K562 (cell line): ENCODE results near the gene SAE1. TPM values are rescaled to one million over a fixed set of nuclear protein-coding genes. Genes with fewer than 3 reads are reported as not detected.

Experiments
- ASH1L ChIP-seq: fragments of 450-650 bp; IDR thresholded peaks from 2 replicates; pipeline ENCODE4 v1.6.1; 2018; ENCODE audit warnings: borderline replicate concordance, mild to moderate bottlenecking, low read depth; ENCODE audit not compliant: partially characterized antibody
- CBX3 ChIP-seq, 2 experiments: IDR thresholded peaks; 1 replicate in 1 of 2; 2 replicates in 1 of 2; pipeline ENCODE4 v1.6.1; 2012; ENCODE audit warnings: inconsistent platforms in 2 of 2, low read length in 2 of 2, borderline replicate concordance in 1 of 2, control low read depth in 1 of 2
- E2F5 ChIP-seq: sonication (generic); formaldehyde crosslinking; IDR thresholded peaks from 2 replicates; pipeline ENCODE4 v1.8.0; 2022; ENCODE audit warnings: mild to moderate bottlenecking, missing genetic modification reagents
- GATA2 ChIP-seq: sonication (generic); formaldehyde crosslinking; IDR thresholded peaks from 2 replicates; pipeline ENCODE4 v1.4.0; 2020; ENCODE audit warnings: mild to moderate bottlenecking, missing genetic modification reagents
- JUN ChIP-seq, 2 experiments: sonication (generic) in 1 of 2; formaldehyde crosslinking in 1 of 2; IDR thresholded peaks; 2 replicates each; pipeline versions ENCODE4 v1.6.1 to v1.8.0; 2012 to 2022; ENCODE audit warnings: borderline replicate concordance in 2 of 2, mild to moderate bottlenecking in 2 of 2, improper control_type of control experiment in 1 of 2, low read depth in 1 of 2, low read length in 1 of 2, missing genetic modification reagents in 1 of 2
- NFATC3 ChIP-seq: fragments of 450-650 bp; IDR thresholded peaks from 2 replicates; pipeline ENCODE4 v1.6.1; 2017; ENCODE audit warnings: mild to moderate bottlenecking
- NR3C1 ChIP-seq: sonication (generic); formaldehyde crosslinking; IDR thresholded peaks from 2 replicates; pipeline ENCODE4 v1.8.1; 2022; ENCODE audit warnings: missing genetic modification reagents
- NUFIP1 ChIP-seq: fragments of 450-650 bp; IDR thresholded peaks from 2 replicates; pipeline ENCODE4 v1.6.1; 2018; ENCODE audit not compliant: partially characterized antibody
- RB1 ChIP-seq: fragments of 450-650 bp; IDR thresholded peaks from 2 replicates; pipeline ENCODE4 v1.6.1; 2017; ENCODE audit warnings: low read depth, mild to moderate bottlenecking
- STAT5A ChIP-seq: IDR thresholded peaks from 2 replicates; pipeline ENCODE4 v1.6.1; 2012; ENCODE audit warnings: low read length, inconsistent platforms, borderline replicate concordance
- USF2 ChIP-seq: sonication (generic); formaldehyde crosslinking; IDR thresholded peaks from 2 replicates; pipeline ENCODE4 v1.5.0; 2020; ENCODE audit warnings: missing genetic modification reagents
- ZNF583 ChIP-seq: fragments of 250-450 bp; sonication (Bioruptor Pico); IDR thresholded peaks from 2 replicates; pipeline ENCODE4 v1.4.0; 2020
- ZNF764 ChIP-seq: fragments of 250-450 bp; sonication (Bioruptor Pico); IDR thresholded peaks from 2 replicates; pipeline ENCODE4 v1.4.0; 2020; ENCODE audit warnings: low read depth, mild to moderate bottlenecking, moderate library complexity
- ZNF785 ChIP-seq: fragments of 250-450 bp; sonication (Bioruptor Pico); IDR thresholded peaks from 2 replicates; pipeline ENCODE4 v1.4.0; 2020; ENCODE audit warnings: mild to moderate bottlenecking
- ZSCAN29 ChIP-seq: fragments of 450-650 bp; IDR thresholded peaks from 2 replicates; pipeline ENCODE4 v1.6.1; 2017
- polyA plus RNA-seq, 8 experiments: library from polyadenylated mRNA; depleted of rRNA in 4 of 8; stranded (reverse) in 5 of 8; unstranded in 3 of 8; fragments of >200 nt; fragmentation: Nextera tagmentation in 2 of 8; fragmentation: Illumina TruSeq in 1 of 8; extraction: Ambion mirVana in 2 of 8; extraction: Trizol in 1 of 8; gene quantifications; 2 replicates each; pipeline versions ENCODE4 v1.2.1 to v1.2.3, GENCODE V29; 2011 to 2014; ENCODE audit warnings: inconsistent platforms in 1 of 8, missing spikeins in 1 of 8
- total RNA-seq, 7 experiments: library from RNA; depleted of rRNA in 6 of 7; stranded (reverse); fragments of >200 nt in 6 of 7; fragmentation: Illumina TruSeq in 2 of 7; extraction: Trizol in 2 of 7; gene quantifications; 2 replicates each; pipeline versions ENCODE4 v1.2.1 to v1.2.3, GENCODE V29; 2011 to 2021; ENCODE audit warnings: low replicate concordance in 1 of 7
- TF ChIP-seq, protein P1 (sequence below): IDR thresholded peaks from 2 replicates; pipeline ENCODE4 v1.6.1; 2016; ENCODE audit warnings: missing genetic modification characterization, missing compliant biosample characterization
- TF ChIP-seq, protein P2 (sequence below): fragments of 200-400 bp; formaldehyde crosslinking; IDR thresholded peaks from 2 replicates; pipeline ENCODE4 v1.6.1; 2017; ENCODE audit warnings: mild to moderate bottlenecking, low read depth, low read length, moderate library complexity

The SAE1 gene
- total and polyA plus RNA-seq, 9 of the 15 experiments (the other 6 are each of a cell fraction or from before 2014, with no cell fraction given): 82.8 to 299 (median 217) TPM

GRCh38 chr19:47225746-47226425 is 95.3 kb downstream of the SAE1 start (continued):
- TF ChIP-seq, protein P1, sequence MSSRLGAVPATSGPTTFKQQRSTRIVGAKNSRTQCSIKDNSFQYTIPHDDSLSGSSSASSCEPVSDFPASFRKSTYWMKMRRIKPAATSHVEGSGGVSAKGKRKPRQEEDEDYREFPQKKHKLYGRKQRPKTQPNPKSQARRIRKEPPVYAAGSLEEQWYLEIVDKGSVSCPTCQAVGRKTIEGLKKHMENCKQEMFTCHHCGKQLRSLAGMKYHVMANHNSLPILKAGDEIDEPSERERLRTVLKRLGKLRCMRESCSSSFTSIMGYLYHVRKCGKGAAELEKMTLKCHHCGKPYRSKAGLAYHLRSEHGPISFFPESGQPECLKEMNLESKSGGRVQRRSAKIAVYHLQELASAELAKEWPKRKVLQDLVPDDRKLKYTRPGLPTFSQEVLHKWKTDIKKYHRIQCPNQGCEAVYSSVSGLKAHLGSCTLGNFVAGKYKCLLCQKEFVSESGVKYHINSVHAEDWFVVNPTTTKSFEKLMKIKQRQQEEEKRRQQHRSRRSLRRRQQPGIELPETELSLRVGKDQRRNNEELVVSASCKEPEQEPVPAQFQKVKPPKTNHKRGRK: no peak
- peak; percentile 90; the same call in 1 of the 2 replicates for TF ChIP-seq RB1
- TF ChIP-seq NUFIP1: no peak
- TF ChIP-seq ZNF764 (CRISPR knock-in tag): no peak
- TF ChIP-seq NFATC3: no peak
- TF ChIP-seq, protein P2, sequence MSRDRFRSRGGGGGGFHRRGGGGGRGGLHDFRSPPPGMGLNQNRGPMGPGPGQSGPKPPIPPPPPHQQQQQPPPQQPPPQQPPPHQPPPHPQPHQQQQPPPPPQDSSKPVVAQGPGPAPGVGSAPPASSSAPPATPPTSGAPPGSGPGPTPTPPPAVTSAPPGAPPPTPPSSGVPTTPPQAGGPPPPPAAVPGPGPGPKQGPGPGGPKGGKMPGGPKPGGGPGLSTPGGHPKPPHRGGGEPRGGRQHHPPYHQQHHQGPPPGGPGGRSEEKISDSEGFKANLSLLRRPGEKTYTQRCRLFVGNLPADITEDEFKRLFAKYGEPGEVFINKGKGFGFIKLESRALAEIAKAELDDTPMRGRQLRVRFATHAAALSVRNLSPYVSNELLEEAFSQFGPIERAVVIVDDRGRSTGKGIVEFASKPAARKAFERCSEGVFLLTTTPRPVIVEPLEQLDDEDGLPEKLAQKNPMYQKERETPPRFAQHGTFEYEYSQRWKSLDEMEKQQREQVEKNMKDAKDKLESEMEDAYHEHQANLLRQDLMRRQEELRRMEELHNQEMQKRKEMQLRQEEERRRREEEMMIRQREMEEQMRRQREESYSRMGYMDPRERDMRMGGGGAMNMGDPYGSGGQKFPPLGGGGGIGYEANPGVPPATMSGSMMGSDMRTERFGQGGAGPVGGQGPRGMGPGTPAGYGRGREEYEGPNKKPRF: no peak
- TF ChIP-seq STAT5A: no peak; the same call in 1 of the 2 replicates
- TF ChIP-seq NR3C1 (CRISPR knock-in tag): no peak
- TF ChIP-seq JUN (IDR thresholded peaks at IDR 0.05; ENCODE audit: borderline replicate concordance, low read depth, low read length): peak; percentile 92
- peak; percentile 77; the same call in 1 of the 2 replicates for TF ChIP-seq JUN (CRISPR knock-in tag; IDR thresholded peaks at IDR 0.05; ENCODE audit: borderline replicate concordance)
- no peak for TF ChIP-seq USF2 (CRISPR knock-in tag)
- no peak for TF ChIP-seq ASH1L
- no peak; a peak in 1 of 3 replicates for TF ChIP-seq CBX3 (IDR thresholded peaks at IDR 0.05; ENCODE audit: borderline replicate concordance in 1 of 2, low read length in 2 of 2)
- TF ChIP-seq ZSCAN29: no peak
- no peak for TF ChIP-seq ZNF785
- TF ChIP-seq E2F5 (CRISPR knock-in tag): 0 out of 2 replicates have a peak, but pooled peaks have one; percentile 52
- TF ChIP-seq GATA2 (CRISPR knock-in tag): no peak
- 0 out of 2 replicates have a peak, but pooled peaks have one; percentile 30 for TF ChIP-seq ZNF583
